PC-3 (cell line): ENCODE measurements around the gene ZBED4. TPM values are rescaled to one million over a fixed set of nuclear protein-coding genes. Genes with fewer than 3 reads are reported as not detected.

Experiments
- ATAC-seq: fragments of 200-7000 bp; cut with Tn5 transposase; 2 replicates; pipeline ENCODE4 v1.9.1; 2020; ENCODE audit warnings: mild to moderate bottlenecking, moderate library complexity
- BruUV-seq: library from RNA; stranded (reverse); fragments of 400-500 nt; replicated peaks from 2 replicates; lab custom pipeline; 2021; lab: Mats Ljungman, UMichigan
- CTCF ChIA-PET: fragments of 300-600 bp; sonication (Branson Sonifier 250); formaldehyde crosslinking; loops from one replicate; lab custom pipeline; 2022; ENCODE audit warnings: antibody characterized with exemption; lab: Charles Lee
- POLR2A ChIA-PET: fragments of 300-600 bp; sonication (Branson Sonifier 250); formaldehyde crosslinking; loops from one replicate; lab custom pipeline; 2022; ENCODE audit warnings: antibody characterized with exemption; ENCODE audit not compliant: unreplicated experiment; lab: Charles Lee
- DNase-seq: peaks from one replicate; pipeline ENCODE4 v3.0.0-alpha.2; 2015
- H2AFZ ChIP-seq: fragments of 300-600 bp; sonication (generic); 2 replicates; pipeline ENCODE4 v1.6.0; 2016; ENCODE audit warnings: antibody characterized with exemption, low read length
- H3F3A ChIP-seq: fragments of 300-600 bp; sonication (generic); one replicate; pipeline ENCODE4 v1.6.0; 2017; ENCODE audit warnings: antibody characterized with exemption, low read length, control low read depth, mild to moderate bottlenecking; ENCODE audit not compliant: unreplicated experiment
- H3K27ac ChIP-seq: fragments of 300-600 bp; sonication (generic); 2 replicates; pipeline ENCODE4 v1.5.1; 2016; ENCODE audit warnings: mild to moderate bottlenecking, low read length
- H3K27me3 ChIP-seq: fragments of 300-600 bp; sonication (generic); 2 replicates; pipeline ENCODE4 v1.6.1; 2016; ENCODE audit warnings: low read length, mixed read lengths
- H3K36me3 ChIP-seq: fragments of 300-600 bp; sonication (generic); 2 replicates; pipeline ENCODE4 v1.6.1; 2016; ENCODE audit warnings: low read depth, mixed run types, low read length, mixed read lengths
- H3K4me1 ChIP-seq: fragments of 300-600 bp; sonication (generic); 2 replicates; pipeline ENCODE4 v1.5.1; 2016; ENCODE audit warnings: low read length; ENCODE audit not compliant: insufficient read depth
- H3K4me2 ChIP-seq: fragments of 300-600 bp; sonication (generic); 2 replicates; pipeline ENCODE4 v1.6.0; 2016; ENCODE audit warnings: low read length
- H3K4me3 ChIP-seq: fragments of 300-600 bp; sonication (generic); 2 replicates; pipeline ENCODE4 v1.5.1; 2016; ENCODE audit warnings: mild to moderate bottlenecking, low read length, mixed read lengths
- H3K79me2 ChIP-seq: fragments of 300-600 bp; sonication (generic); 2 replicates; pipeline ENCODE4 v1.6.1; 2017; ENCODE audit warnings: low read length, mixed read lengths
- H3K9ac ChIP-seq: fragments of 300-600 bp; sonication (generic); 2 replicates; pipeline ENCODE4 v1.6.0; 2016; ENCODE audit warnings: mild to moderate bottlenecking, low read length
- H3K9me2 ChIP-seq: fragments of 300-600 bp; sonication (generic); replicated peaks from 2 replicates; pipeline ENCODE4 v1.6.1; 2016; ENCODE audit warnings: mixed run types, low read length, mixed read lengths
- H3K9me3 ChIP-seq: fragments of 300-600 bp; sonication (generic); 2 replicates; pipeline ENCODE4 v1.6.1; 2016; ENCODE audit warnings: low read length, mixed read lengths
- H4K20me1 ChIP-seq: fragments of 300-600 bp; sonication (generic); 2 replicates; pipeline ENCODE4 v1.6.1; 2016; ENCODE audit warnings: low read length, mixed read lengths
- EZH2 ChIP-seq: fragments of 300-600 bp; sonication (generic); IDR thresholded peaks from one replicate; pipeline ENCODE4 v1.6.1; 2017; ENCODE audit warnings: antibody characterized with exemption, mild to moderate bottlenecking, low read length; ENCODE audit not compliant: unreplicated experiment
- EZH2phosphoT487 ChIP-seq: fragments of 300-600 bp; sonication (generic); IDR thresholded peaks from 2 replicates; pipeline ENCODE4 v1.6.1; 2018; ENCODE audit warnings: mild to moderate bottlenecking, antibody characterized with exemption, low read length, borderline replicate concordance
- intact Hi-C: fragments of 100-400 bp; cut with micrococcal nuclease; formaldehyde crosslinking; loops from 2 replicates; pipeline ENCODE4 v1.9.0; 2023
- total RNA-seq: library from RNA; depleted of rRNA; stranded (reverse); fragments of >200 nt; gene quantifications from 2 replicates; pipeline ENCODE4 v1.2.3, GENCODE V29; 2014
- TF ChIP-seq, protein P1 (sequence below): fragments of 300-600 bp; sonication (generic); conservative IDR thresholded peaks from 2 replicates; pipeline ENCODE4 v1.5.1; 2017; ENCODE audit warnings: antibody characterized with exemption, low read depth, mild to moderate bottlenecking, low read length

The ZBED4 gene
- total RNA-seq, 1 experiment from 2014 or later: 11.5 TPM

DNA sequence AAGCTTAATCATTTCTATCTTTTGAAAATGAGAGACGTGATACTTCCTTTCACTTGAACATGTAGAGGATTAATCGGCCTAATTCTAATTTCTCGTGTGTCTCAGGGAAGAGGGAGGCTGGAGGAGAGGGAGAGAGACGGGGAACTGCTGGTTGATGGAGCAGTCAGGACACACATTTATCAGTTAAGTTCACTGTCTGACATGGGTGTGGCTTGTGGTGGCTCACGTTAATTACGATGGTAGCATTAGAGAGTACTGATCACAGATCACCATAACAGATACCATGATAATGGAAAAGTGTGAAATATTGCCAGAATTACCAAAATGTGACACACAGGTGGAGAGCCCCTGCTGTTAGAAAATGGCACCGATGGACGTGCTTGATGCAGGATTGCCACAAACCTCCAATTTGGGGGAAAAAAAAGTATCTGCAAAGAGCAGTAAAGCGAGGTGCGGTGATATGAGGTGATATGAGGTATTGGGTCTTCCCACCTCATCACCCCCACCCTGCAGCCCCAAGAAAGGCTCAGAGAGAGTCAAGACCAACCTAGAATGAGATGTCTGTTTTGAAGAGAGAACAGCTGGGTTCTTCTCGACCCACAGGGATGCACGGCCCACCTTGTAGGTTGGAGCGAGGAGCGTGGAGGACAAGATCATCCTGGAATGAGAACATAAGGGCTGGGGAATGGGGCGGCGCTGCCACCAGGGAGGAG, 19.7 kb downstream of the ZBED4 start:
- ChIA-PET CTCF (no interaction called here), POLR2A (no interaction called here)
- H3K9me3 ChIP-seq: no peaks in the 10 kb centered on the region
- H3K4me3 ChIP-seq: no peak overlapping the region
- no peaks in the 10 kb centered on the region for H3K4me1 ChIP-seq
- no peak overlapping the region for H2AFZ ChIP-seq
- H3K27ac ChIP-seq: no peak overlapping the region
- H4K20me1 ChIP-seq: 0 out of 2 replicates have a peak, but pooled peaks cover 3% of the 10 kb centered on the region
- H3K9me2 ChIP-seq: no peaks in the 10 kb centered on the region
- BruUV-seq: no TSS peak
- no peaks in the 10 kb centered on the region for H3F3A ChIP-seq
- DNase-seq: no peak
- no peaks in the 10 kb centered on the region for H3K36me3 ChIP-seq
- intact Hi-C loops: no loop called here
- no peak overlapping the region for H3K4me2 ChIP-seq
- no peak for ATAC-seq
- no peaks in the 10 kb centered on the region for H3K27me3 ChIP-seq
- peaks cover 71% of the 10 kb centered on the region for H3K79me2 ChIP-seq
- TF ChIP-seq EZH2 (no peak), EZH2phosphoT487 (no peak)
- TF ChIP-seq, protein P1, sequence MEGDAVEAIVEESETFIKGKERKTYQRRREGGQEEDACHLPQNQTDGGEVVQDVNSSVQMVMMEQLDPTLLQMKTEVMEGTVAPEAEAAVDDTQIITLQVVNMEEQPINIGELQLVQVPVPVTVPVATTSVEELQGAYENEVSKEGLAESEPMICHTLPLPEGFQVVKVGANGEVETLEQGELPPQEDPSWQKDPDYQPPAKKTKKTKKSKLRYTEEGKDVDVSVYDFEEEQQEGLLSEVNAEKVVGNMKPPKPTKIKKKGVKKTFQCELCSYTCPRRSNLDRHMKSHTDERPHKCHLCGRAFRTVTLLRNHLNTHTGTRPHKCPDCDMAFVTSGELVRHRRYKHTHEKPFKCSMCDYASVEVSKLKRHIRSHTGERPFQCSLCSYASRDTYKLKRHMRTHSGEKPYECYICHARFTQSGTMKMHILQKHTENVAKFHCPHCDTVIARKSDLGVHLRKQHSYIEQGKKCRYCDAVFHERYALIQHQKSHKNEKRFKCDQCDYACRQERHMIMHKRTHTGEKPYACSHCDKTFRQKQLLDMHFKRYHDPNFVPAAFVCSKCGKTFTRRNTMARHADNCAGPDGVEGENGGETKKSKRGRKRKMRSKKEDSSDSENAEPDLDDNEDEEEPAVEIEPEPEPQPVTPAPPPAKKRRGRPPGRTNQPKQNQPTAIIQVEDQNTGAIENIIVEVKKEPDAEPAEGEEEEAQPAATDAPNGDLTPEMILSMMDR: no peak
- H3K9ac ChIP-seq: no peak overlapping the region

DNA sequence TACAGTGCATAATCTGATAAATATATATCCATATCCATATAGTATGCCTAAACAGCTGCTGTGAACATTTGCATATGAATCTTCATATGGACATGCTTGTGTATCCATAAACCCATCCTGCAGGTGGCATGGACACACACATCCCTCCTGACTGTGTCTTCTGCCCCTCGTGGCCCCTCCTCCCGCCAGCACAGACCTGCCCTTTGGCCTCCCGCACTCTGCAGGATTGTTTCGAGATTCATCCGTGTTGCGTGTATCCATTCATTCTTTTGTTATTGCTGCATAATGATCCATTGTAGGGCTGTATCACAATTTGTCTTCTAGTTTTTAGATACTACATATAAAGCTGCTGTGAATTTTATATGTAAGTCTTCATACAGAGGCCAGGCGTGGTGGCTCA, 24.0 kb downstream of the ZBED4 start:
- Histone ChIP-seq H4K20me1 (0 out of 2 replicates have a peak, but pooled peaks cover 3% of the 10 kb centered on the region), H3K79me2 (peaks cover 57% of the 10 kb centered on the region), H3F3A (no peaks in the 10 kb centered on the region), H3K4me1 (no peaks in the 10 kb centered on the region), H3K4me3 (no peak overlapping the region), H3K36me3 (no peaks in the 10 kb centered on the region), H3K4me2 (no peak overlapping the region), H3K27ac (no peak overlapping the region), H3K9me2 (no peaks in the 10 kb centered on the region), H3K9ac (no peak overlapping the region), H2AFZ (no peak overlapping the region), H3K9me3 (no peaks in the 10 kb centered on the region), H3K27me3 (no peaks in the 10 kb centered on the region)
- POLR2A ChIA-PET: no interaction called here
- CTCF ChIA-PET: no interaction called here
- ATAC-seq: no peak
- intact Hi-C loops: no loop called here
- BruUV-seq: no TSS peak
- no peak for DNase-seq
- no peak for TF ChIP-seq EZH2
- no peak for TF ChIP-seq EZH2phosphoT487
- TF ChIP-seq, protein P1: no peak

DNA sequence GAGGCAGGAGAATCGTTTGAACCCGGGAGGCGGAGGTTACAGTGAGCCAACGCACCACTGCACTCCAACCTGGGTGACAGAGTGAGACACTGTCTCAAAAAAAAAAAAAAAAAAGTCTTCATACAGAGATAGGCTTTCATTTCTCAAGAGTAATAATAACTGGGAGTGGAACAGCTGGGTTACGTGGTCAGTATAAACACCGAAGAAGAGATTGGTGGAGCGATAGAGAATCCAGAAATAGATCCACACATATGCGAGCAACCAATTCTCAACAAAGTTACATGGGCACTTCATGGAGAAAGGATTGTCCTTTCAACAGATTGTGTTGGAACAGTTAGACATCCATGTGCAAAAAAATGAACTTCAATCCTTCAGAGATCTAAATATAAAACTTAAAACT, 24.6 kb downstream of the ZBED4 start:
- H3F3A ChIP-seq: no peaks in the 10 kb centered on the region
- ChIA-PET CTCF (no interaction called here), POLR2A (no interaction called here)
- H3K36me3 ChIP-seq: no peaks in the 10 kb centered on the region
- intact Hi-C loops: no loop called here
- ATAC-seq: no peak
- no peak overlapping the region for H3K4me2 ChIP-seq
- no peak for DNase-seq
- H3K27me3 ChIP-seq: no peaks in the 10 kb centered on the region
- no peak overlapping the region for H3K9ac ChIP-seq
- no peaks in the 10 kb centered on the region for H3K9me3 ChIP-seq
- peaks cover 56% of the 10 kb centered on the region for H3K79me2 ChIP-seq
- no TSS peak for BruUV-seq
- no peaks in the 10 kb centered on the region for H3K4me1 ChIP-seq
- H3K9me2 ChIP-seq: no peaks in the 10 kb centered on the region
- no peak for TF ChIP-seq EZH2phosphoT487
- TF ChIP-seq EZH2: no peak
- TF ChIP-seq, protein P1: no peak
- H3K4me3 ChIP-seq: no peak overlapping the region
- no peak overlapping the region for H2AFZ ChIP-seq
- H3K27ac ChIP-seq: no peak overlapping the region
- 0 out of 2 replicates have a peak, but pooled peaks cover 3% of the 10 kb centered on the region for H4K20me1 ChIP-seq
